Gastrocnemius medialis (tissue), 4 donors: ENCODE measurements around the gene CATSPER4. TPM values are rescaled to one million over a fixed set of nuclear protein-coding genes. Genes with fewer than 3 reads are reported as not detected.

Source experiments
- ATAC-seq, 2 donors: fragments of 150-250 bp; one replicate each; pipeline ENCODE4 v1.9.1; 2016
- DNase-seq, 2 donors: peaks; one replicate each; pipeline ENCODE4 v3.0.0-alpha.2; 2019
- H3K27ac ChIP-seq, 4 donors: fragments of 200-600 bp; sonication (generic); 1 replicate in 1 of 4; 2 replicates in 3 of 4; pipeline ENCODE4 v1.5.1; 2016 to 2018; ENCODE audit warnings: mild to moderate bottlenecking in 2 of 4, moderate library complexity in 1 of 4
- H3K27me3 ChIP-seq, 3 donors: fragments of 200-600 bp; sonication (generic) in 2 of 3; 1 replicate in 1 of 3; 2 replicates in 2 of 3; pipeline versions ENCODE4 v1.5.1 to v1.6.0; 2016 to 2019; ENCODE audit warnings: mild to moderate bottlenecking in 1 of 3, moderate library complexity in 1 of 3
- H3K36me3 ChIP-seq, 2 donors: fragments of 200-600 bp; sonication (generic) in 1 of 2; one replicate each; pipeline ENCODE4 v1.5.1; 2017 to 2018
- H3K4me1 ChIP-seq, 2 donors: fragments of 200-600 bp; sonication (generic) in 1 of 2; one replicate each; pipeline ENCODE4 v1.5.1; 2016 to 2017; ENCODE audit warnings: mild to moderate bottlenecking in 2 of 2
- H3K4me3 ChIP-seq, 4 donors: fragments of 200-600 bp; sonication (generic) in 3 of 4; 1 replicate in 1 of 4; 2 replicates in 3 of 4; pipeline ENCODE4 v1.5.1; 2016 to 2019; ENCODE audit warnings: mild to moderate bottlenecking in 2 of 4
- H3K9me3 ChIP-seq, 3 donors: fragments of 200-600 bp; sonication (generic) in 2 of 3; 1 replicate in 1 of 3; 2 replicates in 2 of 3; pipeline ENCODE4 v1.5.1; 2016 to 2019
- CTCF ChIP-seq, 5 experiments: fragments of 450-650 bp in 3 of 5; fragments of 200-600 bp in 2 of 5; sonication (generic) in 2 of 5; IDR thresholded peaks in 4 of 5; conservative IDR thresholded peaks in 1 of 5; 1 replicate in 4 of 5; 2 replicates in 1 of 5; pipeline ENCODE4 v1.5.1; 2016 to 2019; ENCODE audit warnings: antibody characterized with exemption in 5 of 5, mild to moderate bottlenecking in 3 of 5, moderate library complexity in 3 of 5
- POLR2A ChIP-seq, 2 donors: fragments of 450-650 bp; IDR thresholded peaks; one replicate each; pipeline ENCODE4 v1.6.1; 2017; ENCODE audit warnings: antibody characterized with exemption in 2 of 2, mild to moderate bottlenecking in 2 of 2, moderate library complexity in 2 of 2
- in situ Hi-C, 4 donors: fragments of 200-750 bp; cut with MboI; loops; one replicate each; pipeline versions ENCODE4 v1.15.0 to v1.8.0; 2017; ENCODE audit warnings: low sequenced_read_pairs in 4 of 4
- intact Hi-C: fragments of 100-400 bp; cut with DNase I; formaldehyde crosslinking; loops from one replicate; pipeline ENCODE4 v1.15.1; 2023; ENCODE audit warnings: low total_unique reads
- total RNA-seq, 4 donors: library from RNA; depleted of rRNA; stranded (reverse); fragments of >200 nt; gene quantifications; one replicate each; pipeline versions ENCODE4 v1.1.0 to v1.2.3, GENCODE V29; 2016

Gene CATSPER4
- total RNA-seq, 4 donors from 2014 or later, result not detected

GRCh38 chr1:26175346-26175745, 15.1 kb upstream of the CATSPER4 start:
- DNase-seq (no peak), ATAC-seq (no peak)
- peaks cover 18 to 20% of the 10 kb centered on the region in 2 donors for H3K4me1 ChIP-seq
- H3K9me3 ChIP-seq, result no peaks in the 10 kb centered on the region
- TF ChIP-seq POLR2A (IDR thresholded peaks at IDR 0.05), result no peak
- no peak for TF ChIP-seq CTCF (IDR thresholded peaks at IDR 0.05 in 4 of 5, conservative IDR thresholded peaks at IDR 0.05 in 1 of 5)
- no peaks in the 10 kb centered on the region for H3K27me3 ChIP-seq
- H3K27ac ChIP-seq, result no peak overlapping the region
- in situ Hi-C loops, result no loop called here
- no peak overlapping the region for H3K4me3 ChIP-seq
- peaks cover 0 to 3% of the 10 kb centered on the region in 2 donors for H3K36me3 ChIP-seq
- intact Hi-C loops, result no loop called here

- DNase-seq, result no peak
- intact Hi-C loops (no loop called here), in situ Hi-C loops (no loop called here)
- Histone ChIP-seq H3K4me3 (no peak within 1 kb of the TSS), H3K4me1 (peaks cover 15% of the 10 kb centered on the region in 2 donors), H3K9me3 (no peaks in the 10 kb centered on the region), H3K27me3 (no peaks in the 10 kb centered on the region), H3K36me3 (no peaks in the 10 kb centered on the region), H3K27ac (peak within 1 kb of the TSS in 3 of 4 donors; percentile 13 to 35 (median 34))
- TF ChIP-seq POLR2A (IDR thresholded peaks at IDR 0.05) (no peak), CTCF (IDR thresholded peaks at IDR 0.05 in 4 of 5, conservative IDR thresholded peaks at IDR 0.05 in 1 of 5) (no peak)
- ATAC-seq, result no peak
Measured at GRCh38 chr1:26177182-26177684, 13.2 kb upstream of the CATSPER4 start, which contains the start of gene CNKSR1. CNKSR1 (plus strand) TSS chr1:26177491; CDS start chr1:26177548, 57 bp downstream.

GRCh38 chr1:26180010-26180506, 10.3 kb upstream of the CATSPER4 start:
- Histone ChIP-seq H3K9me3 (no peaks in the 10 kb centered on the region), H3K36me3 (peaks cover 0 to 11% of the 10 kb centered on the region in 2 donors), H3K27me3 (no peaks in the 10 kb centered on the region), H3K4me3 (no peak overlapping the region), H3K27ac (peak overlapping the region in 3 of 4 donors; percentile 94 to 98 (median 98)), H3K4me1 (peaks cover 26 to 35% of the 10 kb centered on the region in 2 donors)
- TF ChIP-seq CTCF (IDR thresholded peaks at IDR 0.05 in 4 of 5, conservative IDR thresholded peaks at IDR 0.05 in 1 of 5), result no peak
- no peak for TF ChIP-seq POLR2A (IDR thresholded peaks at IDR 0.05)
- ATAC-seq (no peak), DNase-seq (no peak)
- intact Hi-C loops (loop anchor here (5.0 kb wide), 1 partner anchor 97 kb away; no protein-coding TSS in a partner anchor), in situ Hi-C loops (no loop called here)

GRCh38 chr1:26181586-26182382, 8.6 kb upstream of the CATSPER4 start:
- intact Hi-C loops, result loop anchor here (2.0 to 5.0 kb wide), 3 partner anchors 51 to 96 kb away; no protein-coding TSS in a partner anchor

More at GRCh38 chr1:26181586-26182382, 8.6 kb upstream of the CATSPER4 start:
- Histone ChIP-seq H3K27ac (peak overlapping the region; percentile 94 to 98 (median 96)), H3K27me3 (no peaks in the 10 kb centered on the region), H3K9me3 (no peaks in the 10 kb centered on the region), H3K4me3 (peak overlapping the region; percentile 38 to 52 (median 45)), H3K36me3 (peaks cover 0 to 24% of the 10 kb centered on the region in 2 donors), H3K4me1 (peaks cover 26 to 35% of the 10 kb centered on the region in 2 donors)
- peak; percentile 40 to 55 for TF ChIP-seq POLR2A (IDR thresholded peaks at IDR 0.05)
- TF ChIP-seq CTCF (IDR thresholded peaks at IDR 0.05 in 4 of 5, conservative IDR thresholded peaks at IDR 0.05 in 1 of 5), result no peak
- ATAC-seq, result peak; percentile 94 to 96
- DNase-seq, result peak; percentile 85 to 95
- in situ Hi-C loops, result no loop called here
